GM23338 (cell line): ENCODE results near the gene REV3L. TPM values are rescaled to one million over a fixed set of nuclear protein-coding genes. Genes with fewer than 3 reads are reported as not detected.

Experiments
- ATAC-seq: fragments of 200-7000 bp; cut with Tn5 transposase; 3 replicates; pipeline ENCODE4 v1.9.1; 2020
- DNase-seq: peaks from one replicate; pipeline ENCODE4 v3.0.0-alpha.2; 2015; ENCODE audit warnings: low spot score
- H2AFZ ChIP-seq: fragments of 200-600 bp; sonication (generic); 2 replicates; pipeline ENCODE4 v1.8.0; 2016; ENCODE audit warnings: antibody characterized with exemption, mild to moderate bottlenecking, moderate library complexity
- H3F3A ChIP-seq: fragments of 200-600 bp; sonication (generic); replicated peaks from 2 replicates; pipeline ENCODE4 v1.8.0; 2017; ENCODE audit warnings: antibody characterized with exemption, mixed run types, low read depth
- H3K27ac ChIP-seq: fragments of 200-600 bp; sonication (generic); 2 replicates; pipeline ENCODE4 v1.6.1; 2016; ENCODE audit warnings: low read depth
- H3K27me3 ChIP-seq: fragments of 200-600 bp; sonication (generic); 2 replicates; pipeline ENCODE4 v1.8.0; 2016; ENCODE audit warnings: mild to moderate bottlenecking, mixed run types, moderate library complexity; ENCODE audit not compliant: insufficient read depth
- H3K36me3 ChIP-seq: fragments of 200-600 bp; sonication (generic); 2 replicates; pipeline ENCODE4 v1.8.0; 2016; ENCODE audit warnings: mild to moderate bottlenecking; ENCODE audit not compliant: insufficient read depth
- H3K4me1 ChIP-seq: fragments of 200-600 bp; sonication (generic); 2 replicates; pipeline ENCODE4 v1.8.0; 2016; ENCODE audit warnings: mild to moderate bottlenecking, moderate library complexity; ENCODE audit not compliant: insufficient read depth
- H3K4me2 ChIP-seq: fragments of 200-600 bp; sonication (generic); 2 replicates; pipeline ENCODE4 v1.7.1; 2017; ENCODE audit warnings: mixed run types
- H3K4me3 ChIP-seq: fragments of 200-600 bp; sonication (generic); 2 replicates; pipeline ENCODE4 v1.6.1; 2016; ENCODE audit warnings: mixed run types
- H3K79me2 ChIP-seq: fragments of 200-600 bp; sonication (generic); replicated peaks from 2 replicates; pipeline ENCODE4 v1.8.0; 2017; ENCODE audit warnings: mild to moderate bottlenecking; ENCODE audit not compliant: insufficient read depth
- H3K9me2 ChIP-seq: fragments of 200-600 bp; sonication (generic); 2 replicates; pipeline ENCODE4 v1.8.0; 2017; ENCODE audit not compliant: insufficient read depth
- H4K20me1 ChIP-seq: fragments of 200-600 bp; sonication (generic); replicated peaks from 2 replicates; pipeline ENCODE4 v1.8.0; 2017; ENCODE audit warnings: mild to moderate bottlenecking; ENCODE audit not compliant: insufficient read depth
- H3K27ac Mint-ChIP-seq: 2 replicates; pipeline ENCODE4 v1.8.0; 2020; ENCODE audit warnings: inconsistent platforms, mild to moderate bottlenecking, moderate library complexity, mixed read lengths
- H3K27me3 Mint-ChIP-seq: 3 replicates; pipeline ENCODE4 v1.8.0; 2022; ENCODE audit warnings: low read depth, mild to moderate bottlenecking, moderate library complexity, mixed read lengths, inconsistent platforms; ENCODE audit not compliant: insufficient read depth, poor library complexity
- H3K36me3 Mint-ChIP-seq: 3 replicates; pipeline ENCODE4 v1.8.0; 2021; ENCODE audit warnings: low read depth, mild to moderate bottlenecking, inconsistent platforms, moderate library complexity, mixed read lengths
- H3K4me1 Mint-ChIP-seq: 3 replicates; pipeline ENCODE4 v1.8.0; 2020; ENCODE audit warnings: mild to moderate bottlenecking, inconsistent platforms, mixed read lengths
- H3K4me3 Mint-ChIP-seq: 3 replicates; pipeline ENCODE4 v1.8.0; 2021; ENCODE audit warnings: moderate library complexity, mild to moderate bottlenecking, inconsistent platforms, mixed read lengths
- H3K9me3 Mint-ChIP-seq: 3 replicates; pipeline ENCODE4 v1.8.0; 2020; ENCODE audit warnings: moderate library complexity, mild to moderate bottlenecking, inconsistent platforms, mixed read lengths
- CREB1 ChIP-seq: fragments of 250-450 bp; sonication (Bioruptor Pico); IDR thresholded peaks from 2 replicates; pipeline ENCODE4 v1.5.0; 2020; ENCODE audit warnings: low read depth, mild to moderate bottlenecking, moderate library complexity
- CTCF ChIP-seq, 2 experiments: fragments of 200-600 bp in 1 of 2; sonication (generic) in 1 of 2; conservative IDR thresholded peaks; 2 replicates each; pipeline versions ENCODE4 v1.5.1 to v1.6.1; 2016 to 2017; ENCODE audit warnings: antibody characterized with exemption in 2 of 2, low read depth in 2 of 2, mild to moderate bottlenecking in 2 of 2, moderate library complexity in 1 of 2
- EZH2 ChIP-seq: fragments of 200-600 bp; sonication (generic); IDR thresholded peaks from one replicate; pipeline ENCODE4 v1.8.0; 2017; ENCODE audit warnings: antibody characterized with exemption, mild to moderate bottlenecking, low read depth; ENCODE audit not compliant: unreplicated experiment
- EZH2phosphoT487 ChIP-seq: fragments of 200-600 bp; sonication (generic); IDR thresholded peaks from one replicate; pipeline ENCODE4 v1.8.1; 2018; ENCODE audit warnings: antibody characterized with exemption; ENCODE audit not compliant: unreplicated experiment
- JUNB ChIP-seq: IDR thresholded peaks from one replicate; pipeline ENCODE4 v1.6.1; 2016; ENCODE audit warnings: antibody characterized with exemption; ENCODE audit not compliant: unreplicated experiment
- NANOG ChIP-seq: IDR thresholded peaks from 2 replicates; pipeline ENCODE4 v1.6.1; 2016; ENCODE audit warnings: antibody characterized with exemption, borderline replicate concordance
- POLR2AphosphoS5 ChIP-seq: IDR thresholded peaks from 2 replicates; pipeline ENCODE4 v1.6.1; 2016; ENCODE audit warnings: antibody characterized with exemption, low read depth
- REST ChIP-seq: IDR thresholded peaks from one replicate; pipeline ENCODE4 v1.6.1; 2018; ENCODE audit warnings: antibody characterized with exemption; ENCODE audit not compliant: unreplicated experiment
- STAT1 ChIP-seq: IDR thresholded peaks from one replicate; pipeline ENCODE4 v1.6.1; 2016; ENCODE audit warnings: antibody characterized with exemption; ENCODE audit not compliant: unreplicated experiment
- ZNF331 ChIP-seq: fragments of 250-450 bp; sonication (Bioruptor Pico); IDR thresholded peaks from 2 replicates; pipeline ENCODE4 v1.5.0; 2020; ENCODE audit warnings: low read depth, mild to moderate bottlenecking, moderate library complexity
- ZNF462 ChIP-seq: fragments of 250-450 bp; sonication (Bioruptor Pico); IDR thresholded peaks from 2 replicates; pipeline ENCODE4 v1.5.0; 2020; ENCODE audit warnings: mild to moderate bottlenecking, moderate library complexity
- polyA plus RNA-seq: library from polyadenylated mRNA; unstranded; fragments of >200 nt; fragmentation: Nextera tagmentation; extraction: Ambion mirVana; gene quantifications from 2 replicates; pipeline ENCODE4 v1.2.1, GENCODE V29; 2016
- total RNA-seq: library from RNA; depleted of rRNA; stranded (reverse); fragments of >200 nt; shearing (Covaris generic); gene quantifications from 2 replicates; pipeline ENCODE4 v1.2.3, GENCODE V29; 2014

The REV3L gene
- total and polyA plus RNA-seq, 2 experiments from 2014 or later = 8.3 to 13.1 TPM

- Histone ChIP-seq H3K4me1 (peaks cover 18% of the 10 kb centered on the region), H2AFZ (no peak overlapping the region), H3K9me2 (no peaks in the 10 kb centered on the region), H3K79me2 (peaks cover 50% of the 10 kb centered on the region), H3K27ac (no peak overlapping the region), H3K4me2 (no peak overlapping the region), H3K27me3 (peaks cover 70% of the 10 kb centered on the region), H4K20me1 (peaks cover 48% of the 10 kb centered on the region), H3K4me3 (no peak overlapping the region), H3K36me3 (no peaks in the 10 kb centered on the region), H3F3A (no peaks in the 10 kb centered on the region)
- ATAC-seq = peak; percentile 52
- H3K36me3 Mint-ChIP-seq = no peaks in the 10 kb centered on the region
- H3K27ac Mint-ChIP-seq = no peak overlapping the region
- peak; percentile 95 for DNase-seq
- peaks cover 30% of the 10 kb centered on the region for H3K4me1 Mint-ChIP-seq
- H3K27me3 Mint-ChIP-seq = peaks cover 58% of the 10 kb centered on the region
- peak overlapping the region; percentile 6; the same call in 1 of the 3 replicates for H3K4me3 Mint-ChIP-seq
- peak; percentile 82 for TF ChIP-seq NANOG
- 0 out of 2 replicates have a peak, but pooled peaks have one; percentile 19 for TF ChIP-seq CREB1 (CRISPR knock-in tag)
- TF ChIP-seq EZH2phosphoT487 = no peak
- TF ChIP-seq EZH2 = no peak
- TF ChIP-seq CTCF (conservative IDR thresholded peaks at IDR 0.05; ENCODE audit: low read depth in 2 of 2) = peak; percentile 45 to 60
- no peak for TF ChIP-seq STAT1
- no peak for TF ChIP-seq JUNB
- TF ChIP-seq POLR2AphosphoS5 = peak; percentile 79
- no peaks in the 10 kb centered on the region for H3K9me3 Mint-ChIP-seq
Measured at GRCh38 chr6:111478749-111479148, 4.3 kb downstream of the REV3L start.

GRCh38 chr6:111478064-111478476 is 4.9 kb downstream of the REV3L start:
- H3K27ac ChIP-seq = no peak overlapping the region
- H3K4me1 ChIP-seq = peaks cover 18% of the 10 kb centered on the region
- H3K36me3 ChIP-seq = no peaks in the 10 kb centered on the region
- no peaks in the 10 kb centered on the region for H3F3A ChIP-seq
- peaks cover 70% of the 10 kb centered on the region for H3K27me3 ChIP-seq
- peaks cover 30% of the 10 kb centered on the region for H3K4me1 Mint-ChIP-seq
- no peak overlapping the region for H2AFZ ChIP-seq
- no peak for DNase-seq
- peak overlapping the region; percentile 35; the same call in 1 of the 2 replicates for H3K4me2 ChIP-seq
- H3K27ac Mint-ChIP-seq = no peak overlapping the region
- no peaks in the 10 kb centered on the region for H3K9me2 ChIP-seq
- peaks cover 51% of the 10 kb centered on the region for H4K20me1 ChIP-seq
- ATAC-seq = no peak
- peaks cover 52% of the 10 kb centered on the region for H3K79me2 ChIP-seq
- H3K36me3 Mint-ChIP-seq = no peaks in the 10 kb centered on the region
- H3K4me3 Mint-ChIP-seq = no peak overlapping the region
- H3K4me3 ChIP-seq = no peak overlapping the region
- peaks cover 57% of the 10 kb centered on the region for H3K27me3 Mint-ChIP-seq
- H3K9me3 Mint-ChIP-seq = no peaks in the 10 kb centered on the region
- TF ChIP-seq STAT1 (no peak), JUNB (no peak), REST (no peak), ZNF462 (CRISPR knock-in tag) (no peak), EZH2phosphoT487 (no peak), ZNF331 (CRISPR knock-in tag) (no peak)
